ENCODE measurements around the gene MEF2D.

MEF2D gene
- total RNA-seq: 115 to 214 reads per million in 2 donors

GRCh38 chr1:156500543-156500792 is at the start of gene MEF2D:
Gene MEF2D (minus strand): TSS chr1:156500775. CDS start chr1:156483292, 17,483 bp downstream.
- DNase-seq: no peak

GRCh38 chr1:156550346-156550745 is 49.8 kb upstream of the MEF2D start:
- DNase-seq: no peak

- no peak for DNase-seq
Observed at GRCh38 chr1:156549831-156550230, 49.3 kb upstream of the MEF2D start.

GRCh38 chr1:156549390-156549789 is 48.8 kb upstream of the MEF2D start:
- no peak for DNase-seq

GRCh38 chr1:156547982-156548381 is 47.4 kb upstream of the MEF2D start:
- no peak for DNase-seq

- DNase-seq: no peak
Observed at GRCh38 chr1:156547434-156547833, 46.9 kb upstream of the MEF2D start.

- no peak for DNase-seq
Observed at GRCh38 chr1:156546267-156546666, 45.7 kb upstream of the MEF2D start.

GRCh38 chr1:156544592-156545102 is 44.1 kb upstream of the MEF2D start:
- DNase-seq: no peak

GRCh38 chr1:156543066-156543465 is 42.5 kb upstream of the MEF2D start:
- no peak for DNase-seq

GRCh38 chr1:156540955-156541354 is 40.4 kb upstream of the MEF2D start:
- no peak for DNase-seq

GRCh38 chr1:156539818-156540355 is 39.3 kb upstream of the MEF2D start:
- DNase-seq: no peak

GRCh38 chr1:156538711-156539440 is 38.3 kb upstream of the MEF2D start:
- DNase-seq: no peak

GRCh38 chr1:156537027-156537426 is 36.5 kb upstream of the MEF2D start:
- DNase-seq: no peak

GRCh38 chr1:156534424-156535060 is 34.0 kb upstream of the MEF2D start:
- no peak for DNase-seq

GRCh38 chr1:156533568-156534220 is 33.1 kb upstream of the MEF2D start:
- no peak for DNase-seq

GRCh38 chr1:156532374-156532773 is 31.8 kb upstream of the MEF2D start:
- no peak for DNase-seq

GRCh38 chr1:156530006-156530405 is 29.4 kb upstream of the MEF2D start:
- no peak for DNase-seq

GRCh38 chr1:156528875-156529425 is 28.4 kb upstream of the MEF2D start:
- no peak for DNase-seq

- DNase-seq: no peak
Observed at GRCh38 chr1:156528231-156528630, 27.7 kb upstream of the MEF2D start.

- no peak for DNase-seq
Observed at GRCh38 chr1:156527584-156527983, 27.0 kb upstream of the MEF2D start.

GRCh38 chr1:156525856-156526489 is 25.4 kb upstream of the MEF2D start:
- no peak for DNase-seq

GRCh38 chr1:156525071-156525501 is 24.5 kb upstream of the MEF2D start:
- no peak for DNase-seq

GRCh38 chr1:156524481-156524869 is 23.9 kb upstream of the MEF2D start:
- DNase-seq: peak in 2 of 5 experiments; percentile 29 to 86
